ENCODE results near the gene PRXL2A.

PRXL2A gene

DNA sequence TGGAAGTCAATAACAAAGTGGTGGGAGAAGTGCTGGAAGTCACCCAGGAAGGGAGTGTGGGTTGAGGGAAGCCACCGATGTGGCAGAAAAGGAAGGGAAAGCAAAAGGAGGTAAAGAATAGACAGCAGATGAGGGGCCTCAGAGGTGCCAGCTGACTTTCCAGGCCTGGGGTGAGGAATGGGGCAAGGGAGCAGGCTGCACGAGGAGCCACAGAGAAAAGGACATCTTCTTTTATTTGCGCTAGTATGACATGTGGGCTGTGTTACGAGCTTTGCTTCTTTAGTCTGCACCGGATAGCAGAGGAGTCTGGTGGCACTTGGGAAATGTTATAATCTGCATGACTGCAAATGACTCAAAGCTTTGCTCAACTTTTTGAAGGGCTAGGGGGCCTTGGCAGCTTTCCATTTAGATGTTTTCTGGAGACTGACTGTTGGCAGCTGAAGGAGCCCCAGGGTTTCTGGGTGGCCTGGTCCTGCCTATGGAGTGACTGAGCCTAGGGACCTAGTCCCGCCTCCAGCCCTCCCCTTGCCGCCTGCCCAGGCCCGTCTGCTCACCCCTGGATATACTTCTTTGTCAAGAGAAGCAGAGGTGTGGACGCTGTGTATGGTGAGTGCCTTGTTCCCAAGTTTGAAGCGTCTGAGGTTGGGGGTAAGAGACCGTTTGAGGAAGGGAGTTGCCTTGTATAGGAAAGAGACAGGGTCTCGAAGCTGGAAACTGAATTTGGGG, 5.1 kb downstream of the PRXL2A start:
- ATAC-seq = peak; percentile 20; the same call in 2 of the 3 replicates
- TF ChIP-seq RARB (CRISPR knock-in tag; IDR thresholded peaks at IDR 0.05) (no peak), ZFP3 (CRISPR knock-in tag; IDR thresholded peaks at IDR 0.05) (peak; percentile 94), TOX (CRISPR knock-in tag; IDR thresholded peaks at IDR 0.05; ENCODE audit: borderline replicate concordance) (no peak), BACH2 (CRISPR knock-in tag; IDR thresholded peaks at IDR 0.05; ENCODE audit: borderline replicate concordance) (no peak)
- TF ChIP-seq, protein P1, sequence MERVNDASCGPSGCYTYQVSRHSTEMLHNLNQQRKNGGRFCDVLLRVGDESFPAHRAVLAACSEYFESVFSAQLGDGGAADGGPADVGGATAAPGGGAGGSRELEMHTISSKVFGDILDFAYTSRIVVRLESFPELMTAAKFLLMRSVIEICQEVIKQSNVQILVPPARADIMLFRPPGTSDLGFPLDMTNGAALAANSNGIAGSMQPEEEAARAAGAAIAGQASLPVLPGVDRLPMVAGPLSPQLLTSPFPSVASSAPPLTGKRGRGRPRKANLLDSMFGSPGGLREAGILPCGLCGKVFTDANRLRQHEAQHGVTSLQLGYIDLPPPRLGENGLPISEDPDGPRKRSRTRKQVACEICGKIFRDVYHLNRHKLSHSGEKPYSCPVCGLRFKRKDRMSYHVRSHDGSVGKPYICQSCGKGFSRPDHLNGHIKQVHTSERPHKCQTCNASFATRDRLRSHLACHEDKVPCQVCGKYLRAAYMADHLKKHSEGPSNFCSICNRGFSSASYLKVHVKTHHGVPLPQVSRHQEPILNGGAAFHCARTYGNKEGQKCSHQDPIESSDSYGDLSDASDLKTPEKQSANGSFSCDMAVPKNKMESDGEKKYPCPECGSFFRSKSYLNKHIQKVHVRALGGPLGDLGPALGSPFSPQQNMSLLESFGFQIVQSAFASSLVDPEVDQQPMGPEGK (CRISPR knock-in tag; IDR thresholded peaks at IDR 0.05; ENCODE audit: borderline replicate concordance) = no peak
- TF ChIP-seq, protein P2, sequence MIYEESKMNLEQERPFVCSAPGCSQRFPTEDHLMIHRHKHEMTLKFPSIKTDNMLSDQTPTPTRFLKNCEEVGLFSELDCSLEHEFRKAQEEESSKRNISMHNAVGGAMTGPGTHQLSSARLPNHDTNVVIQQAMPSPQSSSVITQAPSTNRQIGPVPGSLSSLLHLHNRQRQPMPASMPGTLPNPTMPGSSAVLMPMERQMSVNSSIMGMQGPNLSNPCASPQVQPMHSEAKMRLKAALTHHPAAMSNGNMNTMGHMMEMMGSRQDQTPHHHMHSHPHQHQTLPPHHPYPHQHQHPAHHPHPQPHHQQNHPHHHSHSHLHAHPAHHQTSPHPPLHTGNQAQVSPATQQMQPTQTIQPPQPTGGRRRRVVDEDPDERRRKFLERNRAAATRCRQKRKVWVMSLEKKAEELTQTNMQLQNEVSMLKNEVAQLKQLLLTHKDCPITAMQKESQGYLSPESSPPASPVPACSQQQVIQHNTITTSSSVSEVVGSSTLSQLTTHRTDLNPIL (CRISPR knock-in tag; IDR thresholded peaks at IDR 0.05; ENCODE audit: low read depth) = no peak

DNA sequence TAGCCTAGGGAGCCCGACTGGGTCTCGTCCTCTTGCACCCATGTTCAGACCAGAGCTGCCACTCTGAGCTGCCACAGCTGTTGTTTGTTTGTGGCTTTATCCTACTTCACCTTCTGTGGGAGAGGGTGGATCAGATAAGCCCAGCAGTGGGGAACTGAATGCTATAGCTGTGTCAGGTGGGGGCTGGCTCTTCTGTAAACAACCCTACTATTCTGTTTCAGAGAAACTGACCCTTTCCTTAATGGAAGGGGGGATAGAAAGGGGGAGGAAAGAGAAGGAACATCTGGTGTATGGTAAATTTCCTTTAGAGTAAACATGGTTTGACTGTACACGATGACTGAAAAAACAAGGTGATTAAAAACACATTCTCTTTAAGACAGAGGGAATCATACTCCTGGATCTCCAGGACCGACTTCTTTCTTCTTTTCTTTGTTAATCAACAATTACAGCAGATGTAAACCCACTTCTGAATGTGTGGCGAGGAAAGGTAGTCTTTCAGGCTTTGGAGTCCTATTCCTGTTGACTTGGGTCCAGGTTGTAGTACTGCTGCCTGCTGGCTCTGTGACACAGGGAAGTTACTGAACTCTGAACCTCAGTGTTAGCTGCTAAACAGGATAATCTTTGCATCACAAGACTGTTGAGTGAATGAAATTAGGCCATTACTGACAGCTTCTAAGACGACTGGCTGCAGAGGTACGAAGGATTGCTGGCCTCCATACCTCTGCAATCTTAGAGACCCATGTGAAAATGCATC, 6.0 kb downstream of the PRXL2A start:
- ATAC-seq = no peak
- TF ChIP-seq ZFP30 (CRISPR knock-in tag; IDR thresholded peaks at IDR 0.05) (no peak), ZNF70 (CRISPR knock-in tag; IDR thresholded peaks at IDR 0.05) (no peak), OSR1 (CRISPR knock-in tag; IDR thresholded peaks at IDR 0.05) (no peak), ZNF8 (CRISPR knock-in tag; IDR thresholded peaks at IDR 0.05) (no peak), ARNTL (CRISPR knock-in tag; IDR thresholded peaks at IDR 0.05; ENCODE audit: borderline replicate concordance, low read depth) (no peak), SNAI2 (CRISPR knock-in tag; IDR thresholded peaks at IDR 0.05) (no peak), TCF4 (CRISPR knock-in tag; IDR thresholded peaks at IDR 0.05; ENCODE audit: borderline replicate concordance) (peak; percentile 59; the same call in 1 of the 2 replicates)
- TF ChIP-seq, protein P1 (CRISPR knock-in tag; IDR thresholded peaks at IDR 0.05; ENCODE audit: borderline replicate concordance) = no peak

DNA sequence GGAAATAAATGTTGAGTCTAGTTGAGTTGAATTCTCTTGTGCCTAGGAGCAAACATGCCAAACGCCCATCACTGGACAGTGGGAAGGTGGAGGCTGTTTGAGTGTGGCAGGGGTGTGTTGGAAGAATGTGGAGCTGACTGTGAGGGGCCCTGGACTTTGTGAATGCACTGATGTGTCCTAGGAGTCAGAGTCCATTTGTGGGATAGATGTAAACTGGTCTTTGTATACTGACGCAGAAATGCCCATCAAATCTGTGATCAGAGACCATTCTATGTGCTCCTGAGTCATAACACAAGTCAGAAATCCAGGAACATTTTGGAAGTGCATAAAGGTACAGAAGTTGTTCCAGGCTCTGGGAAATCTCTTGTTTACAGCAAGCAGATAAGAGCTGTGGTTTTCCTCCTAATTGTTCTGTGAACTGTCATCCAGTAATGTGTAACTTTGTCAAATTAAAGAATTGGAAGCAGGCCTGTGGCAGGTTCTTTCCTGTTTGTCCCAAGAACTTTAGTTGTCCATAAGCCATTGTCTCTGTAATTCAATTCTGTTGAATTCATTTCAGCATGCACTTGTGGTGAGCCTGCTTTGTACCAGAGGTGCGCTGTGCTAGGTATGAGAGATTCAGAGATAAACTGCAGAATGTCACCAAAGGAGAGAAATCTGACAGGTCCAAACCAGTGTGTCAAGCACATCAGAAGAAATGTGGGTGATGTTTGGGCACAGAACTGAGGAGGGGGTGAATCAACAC, 7.6 kb downstream of the PRXL2A start:
- ATAC-seq = peak; percentile 22; the same call in 1 of the 3 replicates
- TF ChIP-seq TCF4 (CRISPR knock-in tag; IDR thresholded peaks at IDR 0.05; ENCODE audit: borderline replicate concordance) = no peak
- TF ChIP-seq PPARA (CRISPR knock-in tag; IDR thresholded peaks at IDR 0.05; ENCODE audit: borderline replicate concordance) = no peak
- TF ChIP-seq TOX (CRISPR knock-in tag; IDR thresholded peaks at IDR 0.05; ENCODE audit: borderline replicate concordance) = no peak
- TF ChIP-seq BACH2 (CRISPR knock-in tag; IDR thresholded peaks at IDR 0.05; ENCODE audit: borderline replicate concordance) = no peak
- TF ChIP-seq ZFP30 (CRISPR knock-in tag; IDR thresholded peaks at IDR 0.05) = no peak
- TF ChIP-seq, protein P3, sequence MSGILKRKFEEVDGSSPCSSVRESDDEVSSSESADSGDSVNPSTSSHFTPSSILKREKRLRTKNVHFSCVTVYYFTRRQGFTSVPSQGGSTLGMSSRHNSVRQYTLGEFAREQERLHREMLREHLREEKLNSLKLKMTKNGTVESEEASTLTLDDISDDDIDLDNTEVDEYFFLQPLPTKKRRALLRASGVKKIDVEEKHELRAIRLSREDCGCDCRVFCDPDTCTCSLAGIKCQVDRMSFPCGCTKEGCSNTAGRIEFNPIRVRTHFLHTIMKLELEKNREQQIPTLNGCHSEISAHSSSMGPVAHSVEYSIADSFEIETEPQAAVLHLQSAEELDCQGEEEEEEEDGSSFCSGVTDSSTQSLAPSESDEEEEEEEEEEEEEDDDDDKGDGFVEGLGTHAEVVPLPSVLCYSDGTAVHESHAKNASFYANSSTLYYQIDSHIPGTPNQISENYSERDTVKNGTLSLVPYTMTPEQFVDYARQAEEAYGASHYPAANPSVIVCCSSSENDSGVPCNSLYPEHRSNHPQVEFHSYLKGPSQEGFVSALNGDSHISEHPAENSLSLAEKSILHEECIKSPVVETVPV (CRISPR knock-in tag; IDR thresholded peaks at IDR 0.05) = no peak

DNA sequence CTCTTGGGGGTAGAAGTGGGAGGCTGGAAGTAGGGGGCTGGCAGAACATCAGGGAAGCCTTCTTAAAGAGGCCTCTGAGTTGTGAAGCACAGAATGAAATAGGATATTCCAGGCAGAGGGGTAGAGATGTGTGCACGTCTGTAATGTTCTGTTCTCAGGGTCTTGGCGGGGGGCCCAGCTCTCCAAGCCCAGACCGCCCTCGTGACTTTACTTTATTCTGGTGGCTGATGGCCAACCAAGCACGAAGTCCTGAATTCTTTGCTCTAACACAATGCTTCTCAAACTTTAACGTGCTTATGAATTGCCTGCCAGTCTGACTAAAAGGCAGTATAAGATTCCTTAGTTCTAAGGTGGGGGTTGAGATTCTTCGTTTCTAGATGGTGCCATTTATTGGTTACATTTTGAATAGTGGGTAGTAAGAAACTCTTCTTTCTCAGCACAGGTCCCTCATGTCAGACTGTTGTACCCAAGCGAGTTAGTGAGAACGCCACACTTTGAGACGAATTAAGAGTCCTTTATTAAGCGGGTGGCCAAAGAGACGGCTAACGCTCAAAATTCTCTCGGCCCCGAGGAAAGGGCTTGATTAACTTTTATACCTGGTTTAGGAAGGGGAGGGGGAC, 8.2 kb downstream of the PRXL2A start:
- peak; percentile 50; the same call in 2 of the 3 replicates for ATAC-seq
- TF ChIP-seq OSR1 (CRISPR knock-in tag; IDR thresholded peaks at IDR 0.05) = no peak
- no peak for TF ChIP-seq CSDC2 (CRISPR knock-in tag; IDR thresholded peaks at IDR 0.05)
- TF ChIP-seq, protein P1 (CRISPR knock-in tag; IDR thresholded peaks at IDR 0.05; ENCODE audit: borderline replicate concordance) = no peak
- TF ChIP-seq RARB (CRISPR knock-in tag; IDR thresholded peaks at IDR 0.05) = no peak
- no peak for TF ChIP-seq ZFP3 (CRISPR knock-in tag; IDR thresholded peaks at IDR 0.05)
- TF ChIP-seq, protein P4, sequence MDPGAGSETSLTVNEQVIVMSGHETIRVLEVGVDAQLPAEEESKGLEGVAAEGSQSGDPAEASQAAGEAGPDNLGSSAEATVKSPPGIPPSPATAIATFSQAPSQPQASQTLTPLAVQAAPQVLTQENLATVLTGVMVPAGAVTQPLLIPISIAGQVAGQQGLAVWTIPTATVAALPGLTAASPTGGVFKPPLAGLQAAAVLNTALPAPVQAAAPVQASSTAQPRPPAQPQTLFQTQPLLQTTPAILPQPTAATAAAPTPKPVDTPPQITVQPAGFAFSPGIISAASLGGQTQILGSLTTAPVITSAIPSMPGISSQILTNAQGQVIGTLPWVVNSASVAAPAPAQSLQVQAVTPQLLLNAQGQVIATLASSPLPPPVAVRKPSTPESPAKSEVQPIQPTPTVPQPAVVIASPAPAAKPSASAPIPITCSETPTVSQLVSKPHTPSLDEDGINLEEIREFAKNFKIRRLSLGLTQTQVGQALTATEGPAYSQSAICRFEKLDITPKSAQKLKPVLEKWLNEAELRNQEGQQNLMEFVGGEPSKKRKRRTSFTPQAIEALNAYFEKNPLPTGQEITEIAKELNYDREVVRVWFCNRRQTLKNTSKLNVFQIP (CRISPR knock-in tag; IDR thresholded peaks at IDR 0.05; ENCODE audit: borderline replicate concordance, low read depth) = no peak
- no peak for TF ChIP-seq TCF4 (CRISPR knock-in tag; IDR thresholded peaks at IDR 0.05; ENCODE audit: borderline replicate concordance)
- no peak for TF ChIP-seq ZNF8 (CRISPR knock-in tag; IDR thresholded peaks at IDR 0.05)
- no peak for TF ChIP-seq ZNF565 (CRISPR knock-in tag; conservative IDR thresholded peaks at IDR 0.05; ENCODE audit: low read depth)
- no peak for TF ChIP-seq ISL1 (CRISPR knock-in tag; IDR thresholded peaks at IDR 0.05)
- TF ChIP-seq, protein P3 (CRISPR knock-in tag; IDR thresholded peaks at IDR 0.05) = no peak
- TF ChIP-seq BACH2 (CRISPR knock-in tag; IDR thresholded peaks at IDR 0.05; ENCODE audit: borderline replicate concordance) = no peak
